Measurements from ENCODE around the gene NR2F2.

Gene NR2F2

DNA sequence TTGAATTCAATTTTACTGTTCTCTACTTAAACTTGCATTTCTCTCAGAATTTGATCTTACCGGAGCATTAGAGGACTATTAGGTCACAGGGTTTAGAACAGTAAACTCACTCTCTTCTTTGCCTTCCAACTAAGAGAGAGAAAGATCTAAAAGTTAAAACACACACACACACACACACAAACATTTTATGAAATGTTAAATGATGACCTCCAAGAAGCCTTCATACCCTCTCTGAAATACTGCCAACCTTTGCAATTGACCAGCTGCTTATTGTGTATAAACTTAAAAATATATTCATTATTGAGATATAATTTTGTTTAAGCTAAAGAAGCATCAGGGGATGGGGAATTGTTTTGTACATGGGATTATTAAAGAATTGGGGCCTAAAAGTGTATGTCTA, 15.5 kb upstream of the NR2F2 start:
- intact Hi-C loops (cut with DNase I), result no loop called here
- DNase-seq, result no peak

DNA sequence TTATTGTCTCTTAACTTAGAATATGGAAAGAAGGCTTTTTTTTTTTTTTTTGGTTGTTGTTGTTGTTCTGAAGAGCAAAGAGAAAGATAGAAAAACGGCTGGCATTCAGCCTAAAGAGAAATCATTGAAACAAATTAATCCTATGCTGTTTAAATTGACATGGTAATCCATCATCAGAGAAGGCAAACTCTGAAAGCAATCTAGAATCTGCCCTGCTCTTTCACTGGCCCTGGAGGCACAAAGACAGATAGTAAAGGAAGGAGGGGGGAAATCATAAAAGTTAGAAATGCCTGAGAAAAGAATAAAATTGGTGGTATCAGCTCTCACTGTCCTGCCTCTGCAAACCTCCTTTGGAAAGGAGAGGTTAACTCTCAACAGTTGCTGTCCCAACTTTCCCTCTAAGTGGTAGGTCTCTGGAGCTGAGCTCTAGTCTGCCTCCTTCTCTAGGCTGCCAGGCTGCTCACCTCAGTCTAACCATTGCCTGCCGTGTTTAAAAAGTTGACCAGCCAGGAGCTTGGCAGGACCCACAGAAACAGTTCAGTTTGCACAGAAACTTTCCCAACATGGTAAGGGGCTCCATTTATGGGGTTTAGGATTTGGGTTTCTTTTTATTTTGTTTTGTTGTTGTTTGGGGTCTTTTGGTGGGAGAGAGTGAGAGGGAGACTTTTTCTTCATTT, 13.4 kb upstream of the NR2F2 start:
- intact Hi-C loops (cut with DNase I), result no loop called here

DNA sequence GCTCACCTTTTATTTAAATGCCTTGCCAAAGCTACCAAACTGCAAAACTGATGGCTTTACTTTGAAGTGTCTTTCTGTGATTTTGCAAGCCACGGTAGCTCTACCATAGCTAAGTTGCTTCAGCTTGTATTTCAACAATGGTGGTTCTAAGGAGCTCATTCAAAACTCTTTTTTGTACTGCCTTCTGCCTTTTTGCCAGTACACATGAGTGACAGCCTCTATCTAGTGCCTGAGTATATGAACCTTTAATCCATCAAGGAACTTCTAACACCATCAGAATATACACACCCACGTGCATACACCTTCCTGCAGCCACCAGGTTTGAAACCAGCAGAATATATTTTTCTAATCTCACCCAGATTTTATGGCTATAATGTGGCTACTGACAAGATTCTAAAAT, 10.4 kb upstream of the NR2F2 start:
- intact Hi-C loops (cut with DNase I), result no loop called here

More for the DNA sequence above, 13.4 kb upstream of the NR2F2 start:
- no peak for DNase-seq

DNA sequence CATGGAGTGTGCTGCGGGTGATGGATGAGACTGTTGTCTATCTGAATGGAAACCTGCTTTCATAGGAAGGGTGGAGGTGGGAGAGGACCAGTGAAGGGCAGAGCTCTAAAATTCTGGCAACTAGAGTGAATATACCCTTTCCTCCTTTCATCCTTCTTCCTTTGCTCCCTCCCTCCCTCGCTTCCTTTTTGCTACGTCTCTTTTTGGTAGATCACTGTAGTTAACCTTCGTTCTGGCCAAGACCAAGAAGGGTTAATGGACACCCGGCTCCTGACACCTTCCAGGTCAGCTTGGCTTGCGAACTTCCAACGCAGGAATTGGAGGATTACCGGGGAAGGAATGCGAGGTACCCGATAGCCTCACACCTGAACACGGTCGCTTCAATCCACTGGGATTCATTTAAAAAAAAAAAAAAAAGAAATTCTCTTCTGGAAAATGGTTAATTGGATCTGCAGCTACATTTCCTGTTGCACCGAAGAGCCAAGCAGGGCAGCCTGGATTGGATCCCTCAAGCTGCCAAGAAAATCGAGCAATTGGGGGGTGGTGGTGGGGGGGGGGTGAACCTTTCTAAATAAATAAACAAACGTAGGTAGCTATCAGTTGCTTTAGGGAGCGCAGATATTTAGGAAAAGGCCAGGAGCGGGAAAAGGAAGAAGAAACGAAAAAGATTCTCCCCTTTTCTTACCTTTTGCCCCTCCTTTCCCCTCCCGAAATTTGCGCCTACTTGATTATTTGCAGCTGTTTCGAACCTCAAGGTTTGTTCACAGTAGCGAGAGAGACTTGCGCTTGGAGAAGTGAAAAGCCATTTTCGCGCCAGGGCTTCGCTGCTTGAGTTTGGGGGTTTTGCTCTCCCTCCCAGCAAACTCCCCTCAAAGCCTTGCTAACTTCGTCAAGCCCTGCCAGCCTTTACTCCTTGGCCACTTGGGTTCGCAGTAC, 9.5 kb upstream of the NR2F2 start:
- no peak for DNase-seq
- intact Hi-C loops (cut with DNase I), result no loop called here

More for the DNA sequence above, 10.4 kb upstream of the NR2F2 start:
- DNase-seq, result no peak

DNA sequence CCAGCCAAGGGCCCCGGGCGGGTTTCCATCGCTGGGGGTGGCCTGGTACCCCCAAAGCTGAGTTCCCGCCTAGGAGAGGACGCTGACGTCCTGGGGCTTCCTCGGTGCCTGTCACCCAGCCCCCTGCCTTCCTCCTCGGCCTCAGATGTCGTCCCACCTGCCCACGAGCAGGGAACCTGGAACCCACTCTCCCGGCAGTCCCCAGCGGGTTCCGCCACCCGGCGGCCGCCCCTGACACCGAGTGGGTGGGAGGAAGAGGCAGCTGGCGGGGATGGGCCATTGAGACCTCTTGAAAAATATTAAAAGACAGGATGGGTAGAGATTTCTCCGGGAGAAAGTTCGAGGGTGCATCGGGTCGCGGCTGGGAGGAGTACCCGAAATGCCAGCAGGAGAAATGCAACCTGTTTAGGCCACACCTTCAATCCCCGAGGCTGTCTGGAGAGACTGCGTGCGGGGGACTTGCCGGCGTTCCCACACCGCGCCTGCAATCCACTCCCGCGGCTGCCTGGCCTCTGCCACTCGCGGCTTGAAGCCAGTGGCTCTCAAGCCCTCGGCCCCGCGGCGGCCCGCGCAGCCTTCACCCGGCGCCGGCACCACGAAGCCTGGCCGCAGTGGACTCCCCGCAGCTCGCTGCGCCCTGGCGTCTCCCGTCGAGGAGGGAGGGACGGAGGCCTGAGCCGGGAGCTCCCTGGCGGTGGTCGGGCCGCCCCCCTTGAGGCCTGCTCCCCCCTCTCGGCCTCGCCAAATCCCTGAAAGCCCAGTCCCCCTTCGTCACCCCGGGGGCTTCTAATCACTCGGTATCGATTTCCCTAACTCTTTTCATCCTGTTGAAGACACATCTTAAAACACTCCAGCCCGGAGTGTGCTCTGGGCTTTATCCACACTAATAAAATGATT, 8.6 kb upstream of the NR2F2 start:
- DNase-seq, result peak in 1 of 42 donors; percentile 11
- intact Hi-C loops (cut with DNase I), result no loop called here

DNA sequence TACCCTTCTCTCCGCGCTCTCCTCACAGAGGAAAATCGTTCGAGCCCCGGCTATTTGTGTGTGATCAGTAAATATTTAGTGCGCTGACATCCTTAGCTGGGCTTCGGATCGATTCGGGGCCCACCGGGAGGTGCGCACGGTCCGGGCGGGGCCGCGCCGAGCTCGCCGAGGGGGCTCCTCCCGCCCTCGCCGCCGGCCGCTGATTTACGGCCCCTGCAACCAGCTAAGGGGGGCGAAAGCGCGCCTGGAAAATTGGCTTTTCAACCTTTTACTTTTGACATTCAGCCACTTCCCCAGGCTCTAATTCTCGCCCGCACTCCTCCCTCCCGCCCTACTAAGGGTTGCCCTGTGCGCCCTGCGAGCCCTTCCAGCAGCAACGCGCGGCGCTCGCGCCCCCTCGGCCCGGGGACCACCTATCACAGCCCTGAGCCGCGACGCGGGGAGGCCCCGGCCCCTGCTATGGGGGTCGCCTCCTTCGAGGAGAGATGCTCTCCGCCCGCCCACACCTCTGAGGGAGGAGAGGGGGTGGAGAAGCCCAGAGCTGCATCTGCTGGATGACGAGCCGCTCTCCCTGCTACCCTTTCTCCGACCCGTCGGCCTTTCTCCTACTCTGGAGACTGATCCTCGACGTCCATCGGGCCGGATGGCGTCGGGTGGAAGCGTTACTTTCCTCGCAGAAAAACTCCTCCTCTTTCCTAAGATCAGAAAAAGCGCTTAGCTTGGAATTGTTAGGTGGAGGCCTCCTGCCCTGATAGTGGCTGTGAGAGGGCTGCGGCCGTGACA, 7.8 kb upstream of the NR2F2 start:
- DNase-seq, result no peak
- intact Hi-C loops (cut with DNase I), result no loop called here

DNA sequence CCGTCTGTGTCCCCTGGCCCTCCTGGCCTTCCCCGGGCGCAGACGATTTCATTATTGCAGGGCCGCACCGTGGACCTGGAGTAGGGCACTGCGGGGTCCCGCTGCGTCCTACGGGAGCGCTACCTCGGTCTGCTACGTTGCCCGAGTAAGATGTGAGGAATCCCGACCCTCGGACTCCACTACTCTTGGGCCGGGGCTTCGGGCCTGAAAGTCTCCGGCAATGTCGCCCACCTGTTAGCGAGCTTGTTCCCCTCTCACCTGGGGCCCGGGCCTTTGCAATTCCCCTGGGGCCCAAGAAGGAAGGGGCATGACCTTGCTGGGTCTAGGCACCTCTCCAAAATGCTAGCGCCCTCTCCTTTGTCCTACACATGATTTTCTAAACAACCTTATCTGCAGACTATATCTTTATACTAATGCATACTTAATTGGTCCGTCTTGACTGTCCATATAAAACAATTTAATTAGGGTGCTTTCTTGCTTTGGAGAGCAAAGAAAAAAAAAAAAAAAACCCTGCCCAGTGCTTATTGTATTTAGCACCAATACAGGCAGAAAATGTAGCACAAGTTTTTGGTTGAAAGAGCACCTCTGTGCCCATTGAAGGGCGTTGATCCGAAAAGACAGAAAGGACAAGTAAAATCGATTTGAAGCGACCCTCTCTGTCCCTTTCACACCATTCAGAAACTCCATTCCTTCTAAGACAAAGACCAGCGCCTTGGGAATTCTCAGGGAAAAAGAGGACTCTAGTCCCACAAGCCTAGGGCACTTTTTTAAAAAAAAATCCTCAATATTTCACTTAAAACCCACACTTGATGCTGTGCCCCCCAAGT, 7.0 kb upstream of the NR2F2 start:
- no peak for DNase-seq
- intact Hi-C loops (cut with DNase I), result no loop called here

DNA sequence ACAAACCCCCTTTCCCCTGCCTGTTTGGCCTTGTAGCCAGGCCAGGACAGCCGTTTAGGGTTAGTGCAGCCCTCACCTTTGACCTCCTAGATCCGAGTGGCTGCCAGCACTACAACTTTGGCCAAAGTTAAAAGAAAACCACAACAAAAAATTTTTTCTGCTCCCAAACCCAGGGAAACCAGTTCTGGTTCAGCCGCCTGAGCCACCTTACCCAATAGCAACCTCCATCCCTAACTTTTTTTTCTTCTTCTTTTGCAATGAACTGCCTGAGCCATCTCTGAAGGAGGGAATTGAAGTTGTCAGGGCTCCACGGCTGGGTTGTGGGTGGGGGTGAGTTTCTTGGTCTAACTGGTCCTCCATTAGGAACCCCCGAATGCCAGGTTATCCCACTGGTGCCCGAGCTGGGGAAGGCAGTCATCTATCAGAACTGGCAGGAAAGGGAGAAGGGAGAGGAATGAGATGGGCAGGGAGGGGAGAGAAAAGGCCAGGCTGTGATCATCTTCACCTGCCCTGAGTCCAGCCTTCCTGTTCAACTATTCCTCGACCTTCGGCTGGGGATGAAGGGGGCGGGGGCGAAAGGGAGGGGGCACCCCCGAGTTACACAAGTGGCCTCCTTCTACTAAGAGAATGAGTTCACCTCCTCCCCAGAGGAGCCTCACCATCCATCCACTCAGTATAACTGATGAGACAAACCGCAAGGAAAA, 6.2 kb upstream of the NR2F2 start:
- no peak for DNase-seq
- intact Hi-C loops (cut with DNase I), result no loop called here

DNA sequence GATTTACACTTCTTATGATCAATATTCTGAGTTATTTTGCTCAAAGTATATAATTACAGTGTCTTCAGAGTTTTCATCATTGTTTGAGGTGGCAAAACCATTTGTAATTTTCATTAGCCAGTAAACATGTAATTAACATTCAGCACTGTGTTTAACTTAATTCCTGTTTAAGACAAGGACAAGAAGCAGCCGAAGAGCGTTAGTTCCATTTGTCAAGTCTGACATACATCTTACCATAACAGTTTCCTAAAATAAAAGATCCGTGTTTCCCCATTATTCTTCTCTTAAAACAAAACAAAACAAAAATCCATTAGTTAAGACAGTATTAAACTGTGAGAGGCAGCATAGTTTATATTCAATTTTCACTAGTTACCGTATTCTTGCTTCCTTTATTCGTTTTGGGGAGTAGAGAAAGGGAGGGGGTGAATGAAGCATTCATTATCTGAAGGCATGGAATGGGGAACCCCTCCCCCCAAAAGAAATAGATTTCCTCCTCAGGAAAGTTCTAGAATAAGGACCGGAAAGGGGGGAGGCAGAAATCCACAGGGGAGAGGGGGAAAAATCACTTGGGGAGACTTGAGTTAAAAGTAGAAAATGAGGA, 5.5 kb upstream of the NR2F2 start:
- intact Hi-C loops (cut with DNase I), result no loop called here
- no peak for DNase-seq

DNA sequence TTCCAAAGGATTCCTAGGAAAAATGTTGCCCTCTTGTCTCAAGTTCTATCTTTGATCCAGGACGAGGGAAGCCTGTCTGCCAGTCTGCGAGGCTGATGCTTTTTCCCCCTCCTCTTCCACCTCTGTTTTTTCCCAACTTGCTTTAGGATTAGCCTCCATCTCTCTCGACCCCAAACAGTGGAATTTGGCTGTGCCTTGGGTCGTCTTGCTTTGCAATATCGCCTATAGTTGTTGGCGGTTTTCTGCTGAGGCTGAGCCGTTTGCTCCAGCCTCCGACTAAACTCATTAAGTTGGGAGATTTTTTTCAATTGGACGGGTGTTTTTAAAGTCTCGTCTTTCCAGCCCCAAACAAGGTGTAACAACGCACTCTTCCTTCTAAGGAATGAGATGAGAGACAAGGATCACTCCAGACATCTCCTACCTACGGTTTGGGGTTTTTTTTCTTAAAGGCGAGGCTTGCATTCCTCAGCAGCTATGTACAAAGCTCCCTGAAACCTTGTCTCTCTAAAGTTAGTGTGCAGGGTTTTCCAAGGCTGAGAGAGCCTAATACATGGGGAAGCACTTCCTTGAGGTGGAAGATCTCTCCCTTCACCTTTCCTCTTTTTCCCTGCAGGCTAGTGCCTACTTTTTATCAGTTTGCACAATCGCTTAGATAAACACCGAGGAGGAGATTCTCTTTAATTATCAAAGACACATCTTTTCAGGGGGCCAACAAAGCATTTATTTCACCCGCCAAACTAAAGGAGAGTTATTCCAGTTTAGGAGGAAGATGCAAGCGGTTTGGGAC, 4.8 kb upstream of the NR2F2 start:
- intact Hi-C loops (cut with DNase I), result no loop called here
- no peak for DNase-seq

DNA sequence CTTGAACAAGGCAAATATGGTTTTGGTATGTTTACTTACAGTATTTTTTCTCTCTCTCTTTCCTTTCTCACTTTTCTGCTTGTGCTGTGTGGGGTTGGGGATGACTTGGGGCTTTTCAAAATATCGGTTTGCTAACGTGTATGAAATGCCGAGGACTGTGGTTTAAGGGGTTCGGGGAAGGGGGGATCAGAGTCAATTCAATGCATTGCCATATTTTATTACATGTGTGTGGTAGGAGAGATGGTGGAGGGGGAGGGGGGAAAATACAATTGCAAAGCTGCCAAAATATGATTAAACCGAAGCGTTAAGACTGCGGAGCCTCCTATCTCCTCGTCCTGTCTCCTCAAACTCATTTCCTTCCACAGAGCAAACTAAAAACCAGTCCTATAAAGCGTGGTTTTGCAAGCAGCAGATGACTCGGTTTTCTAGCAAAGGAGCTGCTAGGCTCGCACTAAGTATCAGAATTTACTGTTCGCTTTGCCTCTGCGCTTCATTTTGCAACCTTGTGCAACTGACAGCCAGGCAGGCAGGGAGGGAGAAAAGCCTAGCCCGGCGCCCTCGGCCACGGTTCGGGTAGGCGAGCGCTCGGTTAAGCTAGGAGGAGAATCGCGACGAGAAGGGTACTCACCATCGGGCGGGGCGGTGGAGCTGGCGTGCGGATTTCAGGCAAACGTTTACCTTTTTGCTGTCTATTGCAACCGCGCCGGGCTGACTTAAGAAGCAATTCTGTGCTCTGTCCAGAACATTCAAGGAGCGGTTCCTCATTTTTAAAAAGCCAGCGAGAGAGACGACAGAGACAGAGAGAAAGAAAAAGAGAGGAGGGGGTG, 4.0 kb upstream of the NR2F2 start:
- intact Hi-C loops (cut with DNase I), result no loop called here
- DNase-seq, result peak in 1 of 42 donors; percentile 13

DNA sequence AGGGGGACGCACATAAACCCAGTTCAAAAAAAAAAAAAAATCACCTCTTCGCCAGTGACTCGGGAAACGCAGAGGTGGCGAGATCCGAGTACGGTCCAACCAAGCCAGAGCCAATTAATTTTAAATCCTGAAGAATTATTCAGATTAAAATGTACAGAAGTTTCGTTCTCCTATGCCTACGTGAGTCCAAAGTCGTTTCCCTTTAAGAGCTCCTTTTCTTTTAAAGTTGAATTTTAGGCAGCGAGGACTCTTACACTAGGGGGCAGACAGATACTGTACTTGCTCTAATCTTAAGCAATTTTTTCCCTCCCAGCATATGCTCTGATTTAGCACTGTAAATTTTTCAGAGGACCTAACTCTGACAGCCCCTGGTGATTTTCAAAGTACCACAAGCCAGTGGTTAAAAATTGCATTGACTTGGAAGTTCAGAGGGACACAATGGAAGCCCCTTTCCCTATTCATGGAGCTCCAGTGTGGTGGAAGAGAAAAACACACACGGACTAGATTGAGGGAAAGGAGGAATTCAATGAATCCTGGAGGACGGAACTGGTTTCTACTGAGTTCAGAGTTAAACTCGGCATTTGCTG, 3.3 kb upstream of the NR2F2 start:
- intact Hi-C loops (cut with DNase I), result no loop called here
- DNase-seq, result no peak

DNA sequence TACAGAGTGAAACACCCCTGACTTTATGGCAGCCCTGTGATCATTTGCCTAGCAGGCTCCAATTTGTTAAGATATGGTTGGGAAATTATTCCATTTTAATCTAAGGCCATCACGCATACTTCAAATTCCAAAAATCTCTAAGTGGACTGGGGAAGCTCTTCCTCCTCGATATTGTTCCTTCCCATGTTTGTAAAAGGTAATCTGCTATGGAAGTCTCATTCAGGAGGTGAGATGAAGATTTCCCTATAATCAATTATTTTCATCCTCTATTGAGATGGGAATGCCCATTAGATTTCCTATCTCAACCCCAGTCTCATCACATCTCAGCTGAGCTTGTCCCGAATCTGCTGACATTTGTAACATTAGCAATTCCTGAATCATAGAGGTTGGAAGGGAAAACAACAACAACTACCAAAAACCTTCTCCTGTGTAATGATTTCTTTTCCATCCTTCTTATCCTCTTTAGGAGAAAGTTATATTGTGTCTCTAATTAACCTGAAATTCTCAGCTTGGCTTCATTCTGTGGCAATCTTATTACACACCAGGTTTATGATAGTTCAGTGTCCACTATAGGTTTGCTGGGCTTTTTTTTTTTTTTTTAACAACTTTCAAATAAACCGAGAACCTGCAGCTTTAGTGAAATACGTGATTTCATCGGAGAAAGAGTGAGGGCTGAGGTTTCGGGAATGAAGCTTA, 2.2 kb upstream of the NR2F2 start:
- intact Hi-C loops (cut with DNase I), result no loop called here
- no peak for DNase-seq

DNA sequence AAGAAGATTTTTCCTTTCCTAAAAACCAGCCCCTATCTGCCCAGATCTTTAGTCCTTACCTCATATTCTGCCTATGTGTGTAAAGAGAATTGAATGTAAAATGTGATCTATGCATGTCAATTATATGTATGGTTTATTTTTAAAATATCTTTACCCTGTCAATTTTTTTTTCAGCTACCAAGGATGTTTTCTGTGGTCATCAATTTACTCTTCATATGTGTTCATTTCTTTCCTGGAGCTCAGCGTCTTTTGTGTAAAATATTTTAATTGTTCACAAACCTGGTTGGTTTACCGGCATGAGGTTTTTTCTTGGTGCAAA, 1.7 kb upstream of the NR2F2 start:
- DNase-seq, result no peak
- intact Hi-C loops (cut with DNase I), result no loop called here

Measured in head of caudate nucleus (tissue), 42 donors.